ENCODE measurements around the gene CCDC195.
A peak's percentile ranks its signal among the peaks of the same experiment; 100 is the strongest.
"Not testable (repeated sequence)": the region's sequence is repeated elsewhere in the genome, so short reads cannot be mapped to it uniquely, and the experiment has no call there.

The CCDC195 gene

DNA sequence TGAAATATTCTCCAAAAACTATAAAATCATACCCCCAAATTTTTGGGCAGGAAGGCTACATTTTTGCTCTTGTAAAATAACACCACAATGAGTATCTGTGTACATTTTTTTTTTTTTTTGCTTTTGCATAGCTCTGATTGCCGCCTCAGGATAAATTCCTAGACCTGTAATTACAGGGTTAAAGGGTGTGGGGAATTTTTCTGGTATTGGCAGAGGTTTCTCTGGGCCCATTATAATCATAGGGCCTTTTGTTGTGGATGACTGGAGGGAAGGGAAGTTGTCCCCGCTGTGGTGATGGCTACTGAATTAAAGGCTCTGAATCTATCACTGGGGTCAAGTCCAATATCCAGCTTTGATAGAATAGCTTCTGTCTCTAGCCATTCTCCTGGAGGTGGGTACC, 26.6 kb downstream of the CCDC195 start:
- DNase-seq: no peak

GRCh38 chr2:224688997-224689396, 27.2 kb downstream of the CCDC195 start:
- no peak for DNase-seq

GRCh38 chr2:224687156-224687555, 29.0 kb downstream of the CCDC195 start:
- no peak for DNase-seq

- DNase-seq: no peak
Measured at GRCh38 chr2:224685121-224685520, 31.0 kb downstream of the CCDC195 start.

DNA sequence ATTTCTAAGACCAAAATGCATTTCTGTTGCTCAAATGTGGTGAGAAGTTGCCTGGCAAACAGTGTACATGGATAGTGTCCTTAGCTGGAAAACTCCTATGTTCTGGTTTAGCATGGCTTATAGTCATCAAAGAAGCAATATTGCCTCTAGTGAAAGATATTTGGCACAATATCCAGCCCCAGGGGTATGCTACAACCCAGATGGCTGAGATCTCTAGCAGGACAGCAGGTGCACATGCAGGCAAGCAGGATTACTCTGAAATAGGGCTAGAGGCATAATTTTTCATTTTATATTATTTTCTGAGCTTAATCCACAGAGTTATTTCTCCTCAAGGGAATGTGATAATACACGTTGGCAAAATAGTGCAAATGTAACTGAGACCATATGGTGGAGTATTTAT, 34.0 kb downstream of the CCDC195 start:
- DNase-seq: no peak

DNA sequence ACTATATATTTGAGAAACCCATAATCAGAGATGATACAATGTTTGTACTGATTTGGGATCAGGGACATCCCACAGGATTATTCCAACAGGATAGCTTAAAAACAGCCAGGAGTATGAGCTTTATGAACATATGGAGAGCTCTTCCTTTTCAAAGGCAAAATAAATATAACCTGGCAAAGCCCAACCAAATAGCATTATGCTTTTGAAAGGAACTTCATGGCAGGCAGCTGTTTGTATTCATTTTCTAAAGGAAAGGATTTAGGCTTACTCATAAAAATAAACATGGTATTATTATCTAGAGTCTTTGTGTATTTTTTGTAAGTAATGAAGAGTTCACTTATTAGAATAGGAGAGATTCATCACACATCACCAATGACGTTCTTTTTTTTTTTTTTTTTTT, 44.4 kb downstream of the CCDC195 start:
- no peak for DNase-seq

GRCh38 chr2:224670203-224670602, 46.0 kb downstream of the CCDC195 start:
- peak; percentile 45 to 58 for DNase-seq

DNA sequence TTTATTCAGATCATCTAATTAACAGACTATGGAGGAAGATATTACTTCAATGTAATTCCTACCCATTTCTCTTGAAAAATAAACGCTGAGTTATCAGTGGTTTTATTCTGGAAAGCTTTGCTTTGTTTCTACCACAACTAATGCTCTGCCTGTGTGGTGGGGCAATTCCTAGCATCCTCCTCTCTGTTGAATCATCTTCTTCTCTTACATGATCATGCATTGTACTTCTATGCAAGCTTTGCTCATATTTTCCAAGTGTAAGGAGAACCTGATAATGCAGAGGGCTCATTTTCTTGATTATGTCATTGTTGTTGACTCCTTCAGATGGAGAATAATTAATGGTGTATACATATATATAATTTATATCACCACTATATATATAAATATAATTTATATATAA, 46.7 kb downstream of the CCDC195 start:
- DNase-seq: no peak

DNA sequence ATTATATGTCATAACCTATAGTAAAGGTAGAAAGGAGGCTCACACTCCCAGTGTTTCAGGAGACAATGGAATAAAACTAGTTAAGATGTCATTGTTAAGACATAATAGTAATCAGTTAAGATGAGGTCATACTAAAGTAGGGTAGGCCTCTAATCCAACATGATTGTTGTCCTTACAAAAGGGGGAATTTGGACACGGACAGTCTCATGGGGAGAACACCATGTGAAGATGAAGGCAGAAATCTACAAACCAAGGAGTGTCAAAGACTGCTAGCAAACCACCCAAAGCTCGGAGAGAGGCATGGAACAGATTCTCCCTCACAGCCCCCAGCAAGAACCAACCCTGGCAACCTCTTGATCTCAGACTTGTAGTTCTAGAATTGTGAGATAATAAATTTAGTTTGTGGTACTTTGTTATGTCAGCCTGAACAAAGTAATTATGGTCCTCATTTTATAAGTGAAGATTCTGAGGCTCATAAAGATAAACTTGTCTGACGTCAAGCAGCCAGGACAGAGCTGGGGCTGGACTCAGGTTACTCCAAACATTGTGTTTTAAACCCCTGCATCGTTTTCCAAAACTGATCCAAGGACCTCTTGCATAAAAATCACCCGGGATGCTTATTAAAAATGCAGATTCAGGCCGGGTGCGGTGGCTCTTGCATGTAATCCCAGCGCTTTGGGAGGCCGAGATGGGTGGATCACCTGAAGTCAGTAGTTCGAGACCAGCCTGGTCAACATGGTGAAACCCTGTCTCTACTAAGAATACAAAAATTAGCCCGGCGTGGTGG, 47.8 kb downstream of the CCDC195 start:
- no peak for DNase-seq

- no peak for DNase-seq
Measured at GRCh38 chr2:224666951-224667553, 49.1 kb downstream of the CCDC195 start.

- not testable (repeated sequence) for DNase-seq
Measured at GRCh38 chr2:224663322-224663721, 52.8 kb downstream of the CCDC195 start.

GRCh38 chr2:224661708-224662107, 54.5 kb downstream of the CCDC195 start:
- DNase-seq: not testable (repeated sequence)

DNA sequence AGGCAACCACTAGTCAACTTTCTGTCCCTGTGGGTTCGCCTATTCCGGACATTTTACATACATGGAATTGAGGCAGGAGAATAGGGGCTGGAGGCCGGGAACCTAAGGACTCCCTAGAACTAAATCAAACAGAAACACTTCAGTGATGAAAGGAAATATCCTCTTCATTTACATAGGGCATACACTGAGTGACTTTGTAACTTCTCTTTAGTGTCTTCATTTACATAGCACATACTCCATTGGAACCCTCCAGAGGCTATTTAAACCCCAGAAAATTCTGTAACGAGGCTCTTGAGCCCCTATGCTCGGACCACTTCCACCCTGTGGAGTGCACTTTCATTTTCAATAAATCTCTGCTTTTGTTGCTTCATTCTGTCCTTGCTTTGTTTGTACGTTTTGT, 56.5 kb downstream of the CCDC195 start:
- DNase-seq: no peak

DNA sequence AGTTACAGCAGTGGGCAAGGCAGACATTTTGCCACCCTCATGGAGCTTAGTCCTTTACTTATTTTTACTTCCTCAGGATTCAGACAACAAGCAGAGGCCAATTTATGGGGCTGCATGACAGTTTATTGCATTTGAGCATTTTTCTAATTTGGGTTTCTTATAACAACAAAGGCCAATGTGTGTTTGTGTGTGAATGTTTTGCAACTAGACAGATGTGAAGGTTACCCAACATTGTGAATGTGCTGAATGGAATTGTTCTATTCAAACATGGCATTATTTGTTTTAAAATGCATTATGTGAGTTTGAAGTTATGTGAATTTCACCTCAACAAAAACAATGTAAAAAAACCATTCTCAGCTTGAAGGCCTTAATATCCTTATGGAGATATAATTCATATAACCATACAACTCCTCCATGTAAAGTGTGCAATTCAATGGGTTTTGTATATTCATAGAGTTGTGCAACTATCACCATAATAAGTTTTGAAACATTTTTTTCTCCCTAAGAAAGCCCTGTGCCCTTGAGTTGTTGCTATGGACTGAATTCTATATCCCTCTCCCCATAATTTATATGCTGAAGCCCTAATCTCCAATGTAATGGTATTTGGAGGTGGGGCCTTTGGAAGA, 57.3 kb downstream of the CCDC195 start:
- DNase-seq: no peak

- no peak for DNase-seq
Measured at GRCh38 chr2:224657349-224657748, 58.8 kb downstream of the CCDC195 start.

- no peak for DNase-seq
Measured at GRCh38 chr2:224655006-224655537, 61.1 kb downstream of the CCDC195 start.
